Measurements from ENCODE around the gene DCHS2. TPM values are rescaled to one million over a fixed set of nuclear protein-coding genes. Genes with fewer than 3 reads are reported as not detected.

Gene DCHS2
- total RNA-seq, 2 donors from 2014 or later: 1.2 to 1.5 TPM

- intact Hi-C loops (cut with DNase I): no loop called here
- TF ChIP-seq CTCF (IDR thresholded peaks at IDR 0.05): no peak
- Histone ChIP-seq H3K9me3 (no peaks in the 10 kb centered on the region), H3K36me3 (no peaks in the 10 kb centered on the region), H3K9ac (ENCODE audit: low read depth in 2 of 2, low read length in 2 of 2) (no peak overlapping the region), H3K4me1 (no peaks in the 10 kb centered on the region), H3K27me3 (no peaks in the 10 kb centered on the region), H3K27ac (no peak overlapping the region), H3K4me3 (no peak overlapping the region)
- no peak for DNase-seq
Observed at GRCh38 chr4:154345359-154345758, 146.2 kb downstream of the DCHS2 start.

GRCh38 chr4:154344686-154345085 is 146.9 kb downstream of the DCHS2 start:
- Histone ChIP-seq H3K36me3 (no peaks in the 10 kb centered on the region), H3K4me1 (no peaks in the 10 kb centered on the region), H3K9me3 (no peaks in the 10 kb centered on the region), H3K4me3 (no peak overlapping the region), H3K27me3 (no peaks in the 10 kb centered on the region), H3K9ac (ENCODE audit: low read depth in 2 of 2, low read length in 2 of 2) (no peak overlapping the region), H3K27ac (no peak overlapping the region)
- intact Hi-C loops (cut with DNase I): no loop called here
- no peak for TF ChIP-seq CTCF (IDR thresholded peaks at IDR 0.05)
- DNase-seq: no peak

GRCh38 chr4:154343651-154344050 is 147.9 kb downstream of the DCHS2 start:
- H3K9me3 ChIP-seq: no peaks in the 10 kb centered on the region

GRCh38 chr4:154341448-154341847 is 150.2 kb downstream of the DCHS2 start:
- no peaks in the 10 kb centered on the region for H3K4me1 ChIP-seq
- intact Hi-C loops (cut with DNase I): no loop called here
- H3K9me3 ChIP-seq: no peaks in the 10 kb centered on the region
- DNase-seq: no peak
- no peak for TF ChIP-seq CTCF (IDR thresholded peaks at IDR 0.05)
- no peaks in the 10 kb centered on the region for H3K27me3 ChIP-seq
- no peak overlapping the region for H3K9ac ChIP-seq (ENCODE audit: low read depth in 2 of 2, low read length in 2 of 2)
- no peak overlapping the region for H3K4me3 ChIP-seq
- H3K36me3 ChIP-seq: no peaks in the 10 kb centered on the region
- no peak overlapping the region for H3K27ac ChIP-seq

More at GRCh38 chr4:154343651-154344050, 147.9 kb downstream of the DCHS2 start:
- Histone ChIP-seq H3K36me3 (no peaks in the 10 kb centered on the region), H3K27ac (no peak overlapping the region), H3K9ac (ENCODE audit: low read depth in 2 of 2, low read length in 2 of 2) (no peak overlapping the region), H3K4me1 (no peaks in the 10 kb centered on the region), H3K27me3 (no peaks in the 10 kb centered on the region), H3K4me3 (no peak overlapping the region)
- intact Hi-C loops (cut with DNase I): no loop called here
- DNase-seq: no peak
- no peak for TF ChIP-seq CTCF (IDR thresholded peaks at IDR 0.05)

- Histone ChIP-seq H3K4me3 (no peak overlapping the region), H3K9ac (ENCODE audit: low read depth in 2 of 2, low read length in 2 of 2) (no peak overlapping the region), H3K4me1 (no peaks in the 10 kb centered on the region), H3K27me3 (peaks cover 4% of the 10 kb centered on the region), H3K36me3 (no peaks in the 10 kb centered on the region), H3K27ac (no peak overlapping the region), H3K9me3 (no peaks in the 10 kb centered on the region)
- intact Hi-C loops (cut with DNase I): loop anchor here (10.0 kb wide), 1 partner anchor 169 kb away; no protein-coding TSS in a partner anchor
- no peak for DNase-seq
- no peak for TF ChIP-seq CTCF (IDR thresholded peaks at IDR 0.05)
Observed at GRCh38 chr4:154335588-154335987, 156.0 kb downstream of the DCHS2 start.
